Stimulated activated CD4-positive, alpha-beta T cell treated with anti-CD3 and anti-CD28 coated beads, TNF-alpha, amount 100 ng/mL, for 4 hours (primary cell): Measurements from ENCODE around the gene ANTXR2.

ENCODE experiments used
- DNase-seq, 3 experiments: peaks; one replicate each; pipeline ENCODE4 v3.0.0-alpha.2; 2020; ENCODE audit warnings: low read depth in 3 of 3

Gene ANTXR2

DNA sequence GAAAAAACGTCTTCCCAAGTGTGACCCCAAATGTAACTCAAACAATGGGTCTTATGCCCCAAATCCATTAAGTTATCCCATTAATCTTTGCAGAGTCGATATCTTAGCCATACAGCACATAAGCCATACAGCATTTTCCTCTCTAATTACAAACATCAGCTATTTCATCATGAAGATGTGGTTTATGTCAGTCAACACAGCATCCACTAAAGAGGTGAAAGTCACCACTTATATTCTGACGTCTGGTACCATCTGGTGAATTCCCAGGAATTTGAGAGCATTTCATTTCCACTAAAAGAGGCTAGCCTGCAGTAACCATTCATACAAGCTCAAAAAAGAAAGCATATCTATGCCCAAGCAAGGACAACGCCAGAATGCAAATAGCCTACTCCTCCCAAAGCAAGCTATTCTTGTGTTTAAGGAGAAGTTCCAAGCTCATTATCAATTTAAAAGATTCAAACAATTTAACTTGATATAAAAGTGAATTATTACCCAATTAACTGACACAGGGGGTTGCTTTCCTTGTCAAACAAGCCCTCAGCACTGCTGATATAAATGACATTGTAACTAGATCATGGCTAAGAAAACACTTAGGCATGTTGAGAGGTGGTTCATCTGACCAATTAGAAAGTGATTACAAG is 203.3 kb downstream of the ANTXR2 start:
- no peak for DNase-seq

DNA sequence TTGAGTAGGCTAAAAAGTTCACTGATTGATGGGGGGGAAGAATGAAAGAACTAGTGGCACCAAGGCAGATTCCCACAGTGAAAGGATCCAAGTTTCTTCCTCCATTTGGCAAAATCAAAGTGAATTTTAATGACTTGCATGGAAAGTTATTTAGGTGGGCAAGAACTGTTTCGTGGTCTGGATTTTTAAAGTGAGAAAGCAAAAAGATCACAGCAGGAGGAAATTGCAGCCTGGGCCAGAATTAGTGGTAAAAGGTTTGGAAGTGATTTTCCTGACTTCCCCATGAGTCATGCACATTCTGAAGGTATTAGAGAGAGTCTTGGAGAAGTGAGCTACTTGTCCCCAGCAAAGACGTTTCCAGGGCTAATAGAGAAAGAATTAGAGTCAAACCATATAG is 207.8 kb downstream of the ANTXR2 start:
- no peak for DNase-seq

DNA sequence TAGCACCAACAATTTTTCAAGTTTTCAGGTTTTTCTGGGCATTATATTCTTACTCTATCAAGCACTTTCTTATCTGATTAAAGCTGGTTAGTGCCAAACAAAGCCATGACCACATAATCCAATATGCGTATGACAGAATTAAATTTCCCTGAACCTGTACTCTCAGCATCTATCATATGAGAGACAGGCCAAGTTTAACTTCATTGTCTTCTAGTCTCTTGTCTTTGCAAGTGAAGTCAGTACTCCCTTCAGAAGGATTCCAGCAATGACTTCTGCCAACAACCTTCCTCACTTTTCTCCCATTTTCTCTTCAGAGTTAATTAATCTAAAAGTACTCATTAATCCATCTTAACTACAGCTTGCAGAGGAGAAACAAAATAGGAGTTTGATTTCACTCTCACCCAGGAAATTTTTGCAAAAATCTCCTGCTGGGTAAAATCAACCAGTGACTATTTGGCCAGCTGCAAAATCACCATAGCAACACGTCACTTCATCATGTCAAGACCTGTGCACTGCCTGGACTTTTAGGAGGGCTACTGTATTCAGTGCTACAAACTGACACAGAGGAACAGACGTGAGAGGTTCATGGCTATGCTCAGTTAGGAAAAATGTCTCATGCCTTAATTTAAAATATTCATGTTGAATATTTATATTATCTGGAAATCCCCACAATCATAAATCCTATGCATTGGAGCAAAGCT is 208.4 kb downstream of the ANTXR2 start:
- DNase-seq, result no peak

DNA sequence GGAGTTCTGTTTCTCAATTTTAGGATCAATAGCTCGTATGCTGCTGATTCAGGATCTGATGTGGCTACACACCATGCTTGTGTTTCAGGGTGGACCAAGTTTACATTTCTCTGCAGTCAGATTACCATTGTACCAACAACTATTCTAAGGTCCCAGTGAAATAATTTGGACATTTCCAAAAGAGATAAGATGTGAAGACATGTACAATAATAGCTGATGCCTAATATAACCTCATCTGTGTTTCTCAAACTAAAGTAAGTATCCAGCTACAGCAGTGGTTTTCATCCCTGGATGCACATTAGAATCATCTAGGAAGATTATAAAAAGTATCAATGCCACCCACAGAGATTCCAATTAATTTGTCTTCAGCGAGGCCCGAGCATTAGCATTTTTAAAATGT is 209.7 kb downstream of the ANTXR2 start:
- DNase-seq, result no peak

DNA sequence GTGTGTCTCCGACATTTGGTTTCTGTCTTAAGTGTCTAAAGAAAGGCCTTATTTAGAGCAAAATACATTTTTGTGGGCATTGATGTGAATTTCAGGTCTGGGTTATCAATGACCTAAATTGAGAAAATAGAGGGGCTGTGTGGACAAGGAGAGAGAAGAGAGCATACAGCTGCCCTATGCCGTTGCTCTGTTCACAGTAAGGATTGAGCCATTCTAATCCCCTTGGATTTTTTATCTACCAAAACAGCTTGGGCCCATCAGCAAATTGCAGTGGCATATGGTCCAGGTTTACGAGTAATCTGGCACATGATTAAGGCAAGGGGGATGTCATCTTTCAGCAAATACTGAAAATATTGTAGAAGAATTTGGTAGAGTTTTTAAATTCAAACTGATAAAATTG is 210.2 kb downstream of the ANTXR2 start:
- no peak for DNase-seq

DNA sequence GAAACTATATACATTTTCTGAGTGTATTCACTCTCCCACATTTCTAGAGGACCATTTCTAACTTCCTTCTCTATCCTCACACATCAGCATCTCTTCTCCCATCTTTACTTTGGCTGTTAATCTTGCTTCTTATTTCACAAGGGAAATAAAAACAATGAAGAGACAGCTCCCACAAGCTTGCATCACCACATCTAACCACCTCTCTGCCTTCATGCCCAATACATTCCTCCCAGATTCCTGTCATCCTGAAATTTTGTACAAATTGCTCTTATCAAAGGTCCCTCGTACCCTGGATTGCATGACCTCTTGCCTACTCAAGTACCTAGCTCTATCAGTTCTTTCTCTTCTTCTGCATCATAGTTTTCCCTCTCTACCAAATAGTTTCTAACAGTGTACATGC is 215.2 kb downstream of the ANTXR2 start:
- no peak for DNase-seq

DNA sequence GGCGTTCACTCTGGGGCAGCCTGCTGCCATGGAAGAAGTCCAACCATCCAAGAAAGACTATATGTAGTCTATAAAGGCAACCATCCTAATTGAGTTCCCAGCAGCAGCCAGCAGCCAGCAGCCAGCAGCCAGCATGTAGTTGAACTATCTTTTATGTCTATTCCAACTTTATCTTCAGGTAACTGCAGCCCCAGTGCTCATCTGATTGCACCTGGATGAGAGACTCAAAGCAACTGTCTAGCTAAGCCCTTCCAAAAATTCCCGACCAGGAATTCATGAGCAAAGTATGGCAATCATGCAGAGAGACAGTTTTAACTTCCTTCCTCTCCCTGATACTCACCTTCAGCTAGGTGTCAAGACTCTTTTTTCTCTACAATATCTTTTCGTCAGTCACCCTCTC is 216.8 kb downstream of the ANTXR2 start:
- DNase-seq, result no peak

GRCh38 chr4:79854856-79855502 is 218.1 kb downstream of the ANTXR2 start:
- DNase-seq, result no peak

DNA sequence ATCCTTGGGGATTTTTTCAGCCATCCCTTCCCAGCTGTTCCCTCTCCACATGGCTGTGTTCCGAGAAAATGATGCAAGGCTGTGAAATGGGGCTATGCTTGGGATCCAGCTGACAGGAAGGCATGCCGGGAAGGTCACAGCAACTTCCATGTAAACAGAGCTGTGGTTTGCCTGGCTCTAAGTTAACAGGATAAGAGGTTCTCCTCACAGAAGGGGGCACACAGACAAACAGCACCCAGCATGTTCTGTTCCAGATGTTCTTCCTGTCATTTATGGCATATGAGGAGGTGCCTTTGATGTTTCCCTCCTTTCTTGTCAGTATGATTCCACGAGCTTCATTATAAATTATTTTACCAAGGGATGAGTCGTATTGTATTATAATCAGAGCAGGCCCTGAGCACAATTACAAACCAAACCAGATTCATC is 220.7 kb downstream of the ANTXR2 start:
- no peak for DNase-seq

DNA sequence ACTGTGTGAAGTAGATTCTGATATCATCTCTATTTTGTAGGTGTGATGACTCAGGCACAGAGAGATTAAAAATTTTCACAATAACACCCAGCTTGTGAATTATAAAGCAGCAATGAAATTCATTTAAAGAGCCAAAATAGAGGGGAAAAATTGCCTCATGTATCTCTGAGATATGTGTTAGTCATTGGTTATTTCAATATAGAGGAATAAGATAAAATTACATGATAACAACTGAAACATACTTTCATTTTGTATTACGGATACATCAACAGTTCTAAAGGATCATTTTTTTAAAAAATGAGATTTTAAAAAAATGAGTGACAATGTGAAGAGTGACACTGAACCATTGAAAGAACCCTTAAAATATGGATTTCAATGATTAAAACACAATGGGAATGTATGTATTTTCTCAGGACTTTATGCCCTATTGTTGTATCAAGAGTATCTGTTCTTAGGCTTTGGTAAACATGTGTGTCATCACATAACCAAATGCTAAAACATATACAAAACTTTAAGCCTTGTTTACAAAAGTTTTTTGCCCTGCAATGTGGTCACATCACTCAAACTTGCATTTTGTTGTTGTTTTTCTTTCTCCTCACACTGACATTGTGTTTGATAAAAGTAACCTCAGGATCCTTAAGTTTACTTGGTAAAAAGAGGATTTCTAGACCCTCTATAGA is 221.3 kb downstream of the ANTXR2 start:
- DNase-seq, result no peak
